HCT116 (cell line): ENCODE data around the gene EPS8L2.

ENCODE experiments used
- CEBPB ChIP-seq: IDR thresholded peaks from 2 replicates; pipeline ENCODE4 v1.6.1; 2012; ENCODE audit warnings: low read depth
- EGR1 ChIP-seq: IDR thresholded peaks from 2 replicates; pipeline ENCODE4 v1.6.1; 2012; ENCODE audit warnings: low read depth
- ELF1 ChIP-seq: IDR thresholded peaks from 2 replicates; pipeline ENCODE4 v1.6.1; 2012; ENCODE audit warnings: low read depth, borderline replicate concordance
- EZH2 ChIP-seq: fragments of 200-600 bp; sonication (generic); IDR thresholded peaks from 2 replicates; pipeline ENCODE4 v1.6.1; 2017; ENCODE audit warnings: antibody characterized with exemption, mixed run types
- EZH2phosphoT487 ChIP-seq: fragments of 200-600 bp; IDR thresholded peaks from 2 replicates; pipeline ENCODE4 v1.6.1; 2018; ENCODE audit warnings: antibody characterized with exemption, borderline replicate concordance
- POLR2A ChIP-seq: IDR thresholded peaks from 2 replicates; pipeline ENCODE4 v1.7.0; 2011; ENCODE audit warnings: borderline replicate concordance; ENCODE audit not compliant: insufficient read depth, insufficient read length; ENCODE audit errors: extremely low read depth
- POLR2AphosphoS5 ChIP-seq: IDR thresholded peaks from 2 replicates; pipeline ENCODE4 v1.6.1; 2011; ENCODE audit warnings: mild to moderate bottlenecking, low read depth, low read length, moderate library complexity
- REST ChIP-seq: IDR thresholded peaks from 2 replicates; pipeline ENCODE4 v1.6.1; 2012; ENCODE audit warnings: low read depth
- YY1 ChIP-seq: IDR thresholded peaks from 2 replicates; pipeline ENCODE4 v1.6.1; 2011; ENCODE audit warnings: low read length, low read depth, moderate library complexity, mild to moderate bottlenecking; ENCODE audit not compliant: insufficient replicate concordance; ENCODE audit errors: extremely low read depth
- ZBTB33 ChIP-seq: IDR thresholded peaks from 2 replicates; pipeline ENCODE4 v1.6.1; 2011; ENCODE audit warnings: mild to moderate bottlenecking, low read length, moderate library complexity; ENCODE audit not compliant: insufficient replicate concordance; ENCODE audit errors: extremely low read depth
- TF ChIP-seq, protein P1 (sequence below), 3 experiments: fragments of 200-600 bp in 1 of 3; sonication (generic) in 1 of 3; IDR thresholded peaks in 2 of 3; conservative IDR thresholded peaks in 1 of 3; 2 replicates each; pipeline ENCODE4 v1.5.1; 2012 to 2017; ENCODE audit warnings: low read depth in 2 of 3, low read length in 2 of 3, antibody characterized with exemption in 1 of 3, borderline replicate concordance in 1 of 3, control low read depth in 1 of 3, mild to moderate bottlenecking in 1 of 3, mixed read lengths in 1 of 3, mixed run types in 1 of 3, moderate library complexity in 1 of 3; ENCODE audit not compliant: insufficient read depth in 1 of 3
- TF ChIP-seq, protein P2 (sequence below): IDR thresholded peaks from 2 replicates; pipeline ENCODE4 v1.6.1; 2012

GRCh38 chr11:767238-767637 lies 61.2 kb downstream of the EPS8L2 start:
- TF ChIP-seq, protein P1, sequence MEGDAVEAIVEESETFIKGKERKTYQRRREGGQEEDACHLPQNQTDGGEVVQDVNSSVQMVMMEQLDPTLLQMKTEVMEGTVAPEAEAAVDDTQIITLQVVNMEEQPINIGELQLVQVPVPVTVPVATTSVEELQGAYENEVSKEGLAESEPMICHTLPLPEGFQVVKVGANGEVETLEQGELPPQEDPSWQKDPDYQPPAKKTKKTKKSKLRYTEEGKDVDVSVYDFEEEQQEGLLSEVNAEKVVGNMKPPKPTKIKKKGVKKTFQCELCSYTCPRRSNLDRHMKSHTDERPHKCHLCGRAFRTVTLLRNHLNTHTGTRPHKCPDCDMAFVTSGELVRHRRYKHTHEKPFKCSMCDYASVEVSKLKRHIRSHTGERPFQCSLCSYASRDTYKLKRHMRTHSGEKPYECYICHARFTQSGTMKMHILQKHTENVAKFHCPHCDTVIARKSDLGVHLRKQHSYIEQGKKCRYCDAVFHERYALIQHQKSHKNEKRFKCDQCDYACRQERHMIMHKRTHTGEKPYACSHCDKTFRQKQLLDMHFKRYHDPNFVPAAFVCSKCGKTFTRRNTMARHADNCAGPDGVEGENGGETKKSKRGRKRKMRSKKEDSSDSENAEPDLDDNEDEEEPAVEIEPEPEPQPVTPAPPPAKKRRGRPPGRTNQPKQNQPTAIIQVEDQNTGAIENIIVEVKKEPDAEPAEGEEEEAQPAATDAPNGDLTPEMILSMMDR (IDR thresholded peaks at IDR 0.05 in 2 of 3, conservative IDR thresholded peaks at IDR 0.05 in 1 of 3; ENCODE audit: borderline replicate concordance in 1 of 3, insufficient read depth in 1 of 3, low read depth in 2 of 3, low read length in 2 of 3), result no peak
- no peak for TF ChIP-seq EZH2
- TF ChIP-seq, protein P2, sequence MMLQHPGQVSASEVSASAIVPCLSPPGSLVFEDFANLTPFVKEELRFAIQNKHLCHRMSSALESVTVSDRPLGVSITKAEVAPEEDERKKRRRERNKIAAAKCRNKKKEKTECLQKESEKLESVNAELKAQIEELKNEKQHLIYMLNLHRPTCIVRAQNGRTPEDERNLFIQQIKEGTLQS, result no peak
- TF ChIP-seq CEBPB, result no peak
- no peak for TF ChIP-seq POLR2AphosphoS5
- no peak for TF ChIP-seq ZBTB33
- no peak for TF ChIP-seq YY1
- TF ChIP-seq ELF1, result no peak
- TF ChIP-seq REST, result no peak
- TF ChIP-seq POLR2A, result no peak
- TF ChIP-seq EGR1, result no peak
- TF ChIP-seq EZH2phosphoT487, result no peak
